Testis (tissue), 2 donors: ENCODE measurements around the gene BCOR.

Source experiments
- CTCF ChIP-seq, 3 experiments: fragments of 450-650 bp in 2 of 3; fragments of 200-600 bp in 1 of 3; sonication (generic) in 1 of 3; IDR thresholded peaks; one replicate each; pipeline ENCODE4 v1.5.1; 2016 to 2019; ENCODE audit warnings: antibody characterized with exemption in 3 of 3, mild to moderate bottlenecking in 2 of 3, moderate library complexity in 1 of 3
- POLR2A ChIP-seq: fragments of 450-650 bp; IDR thresholded peaks from one replicate; pipeline ENCODE4 v1.6.1; 2017; ENCODE audit warnings: antibody characterized with exemption, mild to moderate bottlenecking, moderate library complexity

GRCh38 chrX:40066700-40067099 is 31.1 kb downstream of the BCOR start:
- TF ChIP-seq POLR2A (no peak), CTCF (IDR thresholded peaks at IDR 0.05) (no peak)
